GM12891 (cell line): ENCODE data around the gene LAMA5.

Experiments used
- DNase-seq: peaks from one replicate; pipeline ENCODE4 v3.0.0; 2011; ENCODE audit warnings: low spot score; ENCODE audit not compliant: insufficient read length
- FAIRE-seq: peaks from 2 replicates; lab custom pipeline; 2011; peaks lifted over from hg19 to GRCh38; lab: Jason Lieb, UNC
- PAX5 ChIP-seq: IDR thresholded peaks from 2 replicates; pipeline ENCODE4 v1.6.1; 2011; ENCODE audit warnings: low read length, moderate library complexity, mild to moderate bottlenecking; ENCODE audit not compliant: insufficient read depth, severe bottlenecking
- POLR2A ChIP-seq: IDR thresholded peaks from 2 replicates; pipeline ENCODE4 v1.6.1; 2011; ENCODE audit warnings: low read depth, low read length, control low read depth
- POLR2AphosphoS5 ChIP-seq: IDR thresholded peaks from 2 replicates; pipeline ENCODE4 v1.6.1; 2011; ENCODE audit warnings: low read depth, low read length, control low read depth
- POU2F2 ChIP-seq: IDR thresholded peaks from 2 replicates; pipeline ENCODE4 v1.6.1; 2011; ENCODE audit warnings: low read depth, mild to moderate bottlenecking, control low read depth, low read length, moderate library complexity
- SPI1 ChIP-seq: IDR thresholded peaks from 2 replicates; pipeline ENCODE4 v1.6.1; 2011; ENCODE audit warnings: low read depth, low read length, control low read depth
- TAF1 ChIP-seq: IDR thresholded peaks from 2 replicates; pipeline ENCODE4 v1.6.1; 2011; ENCODE audit warnings: low read depth, low read length, control low read depth

The LAMA5 gene

GRCh38 chr20:62354811-62355341, 12.2 kb downstream of the LAMA5 start:
- TF ChIP-seq POU2F2 = no peak
- no peak for TF ChIP-seq PAX5
- TF ChIP-seq POLR2AphosphoS5 = no peak
- TF ChIP-seq SPI1 = no peak
- TF ChIP-seq TAF1 = no peak
- no peak for TF ChIP-seq POLR2A
- no peak for FAIRE-seq
- DNase-seq = no peak

- TF ChIP-seq POLR2A (no peak), SPI1 (no peak), PAX5 (no peak), POLR2AphosphoS5 (no peak), POU2F2 (no peak), TAF1 (no peak)
- no peak for FAIRE-seq
These were observed 12.9 kb downstream of the LAMA5 start for GRCh38 chr20:62354031-62354808.

DNA sequence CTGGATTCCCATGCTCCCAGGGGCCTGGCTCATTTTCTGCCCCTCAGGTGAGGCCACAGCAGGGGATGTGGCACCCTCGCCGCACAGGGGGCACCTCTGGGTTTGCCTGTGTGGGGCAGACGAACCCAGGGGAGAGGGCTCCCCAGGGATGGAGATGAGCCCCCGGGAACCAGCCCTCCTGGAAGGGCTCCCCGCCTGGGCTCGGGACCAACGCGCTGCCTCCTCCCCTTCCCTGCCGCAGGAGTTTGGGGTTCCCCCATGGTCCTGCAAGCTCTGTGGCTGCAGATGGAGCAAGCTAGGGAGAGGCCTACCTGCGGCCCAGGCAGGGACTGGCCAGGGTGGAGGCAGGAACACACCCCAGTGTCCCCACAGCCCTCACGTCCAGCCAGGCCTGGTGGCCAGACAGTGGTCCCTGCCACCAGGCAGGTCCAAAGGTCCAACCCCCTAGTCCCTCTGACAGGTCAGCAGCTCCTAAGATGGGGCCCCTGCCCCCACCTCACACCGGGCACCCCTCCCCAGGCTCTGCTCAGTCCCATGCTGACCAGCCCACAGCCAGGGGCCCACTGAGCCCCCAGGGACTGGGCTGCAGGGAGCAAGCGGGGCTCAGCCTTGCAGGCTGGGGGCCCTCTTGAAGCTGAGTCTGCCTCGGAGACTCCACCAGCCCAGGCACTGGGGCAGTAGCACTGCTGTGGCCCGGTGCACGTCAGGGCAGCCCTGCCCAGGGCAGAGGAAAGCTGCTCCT, 13.7 kb downstream of the LAMA5 start:
- TF ChIP-seq SPI1 (no peak), POLR2AphosphoS5 (no peak), TAF1 (no peak), POLR2A (no peak), POU2F2 (no peak), PAX5 (no peak)
- DNase-seq = no peak
- FAIRE-seq = no peak

More at GRCh38 chr20:62354031-62354808, 12.9 kb downstream of the LAMA5 start:
- DNase-seq = no peak

GRCh38 chr20:62352402-62353288, 14.5 kb downstream of the LAMA5 start:
- FAIRE-seq = no peak
- DNase-seq = no peak
- TF ChIP-seq POLR2A = no peak
- TF ChIP-seq TAF1 = no peak
- no peak for TF ChIP-seq POU2F2
- TF ChIP-seq SPI1 = no peak
- no peak for TF ChIP-seq POLR2AphosphoS5

DNA sequence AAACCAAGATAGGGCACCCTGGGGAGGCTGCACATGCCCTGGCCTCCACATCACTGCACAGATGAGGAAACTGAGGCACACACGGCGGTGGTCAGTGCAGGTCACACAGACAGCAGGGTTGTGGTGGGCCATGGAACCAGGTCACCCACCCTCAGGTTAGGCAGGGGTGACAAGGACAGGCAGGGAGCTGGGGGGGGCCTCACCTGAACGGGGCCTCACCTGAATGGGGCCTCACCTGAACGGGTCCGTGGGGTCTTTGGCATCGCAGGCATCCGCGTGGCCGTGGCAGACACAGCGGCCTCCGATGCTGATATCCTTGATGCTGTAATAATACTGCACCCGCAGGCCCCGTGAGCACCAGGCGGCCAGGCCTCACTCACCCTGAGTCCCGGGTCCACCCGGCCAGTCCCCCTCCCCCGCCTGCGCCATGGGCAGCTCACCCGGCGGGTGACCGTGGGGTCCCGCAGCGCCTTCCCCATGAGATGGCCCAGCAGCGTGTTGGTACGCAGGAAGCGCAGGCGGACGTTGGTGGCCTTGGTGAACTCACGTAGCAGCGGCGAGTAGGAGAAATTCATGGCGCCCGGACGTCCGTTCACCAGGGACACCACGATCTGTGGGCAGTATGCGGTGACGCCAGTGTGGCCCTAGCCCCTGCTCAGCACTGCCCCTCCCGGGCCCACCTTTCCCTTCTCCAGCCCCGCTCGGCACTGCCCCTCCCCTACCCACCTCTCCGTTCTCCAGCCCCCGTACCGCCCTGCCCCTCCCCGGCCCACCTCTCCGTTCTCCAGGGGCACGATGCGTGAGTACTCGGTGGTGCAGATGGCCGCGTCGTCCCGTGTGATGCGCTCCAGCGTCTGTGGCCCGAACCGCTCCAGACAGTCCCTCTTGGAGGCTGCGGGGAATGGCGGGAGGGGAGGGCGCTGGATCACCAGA, 15.4 kb downstream of the LAMA5 start:
- DNase-seq (no peak), FAIRE-seq (no peak)
- no peak for TF ChIP-seq POU2F2
- no peak for TF ChIP-seq POLR2AphosphoS5
- no peak for TF ChIP-seq POLR2A
- TF ChIP-seq SPI1 = no peak
- no peak for TF ChIP-seq PAX5
- no peak for TF ChIP-seq TAF1

DNA sequence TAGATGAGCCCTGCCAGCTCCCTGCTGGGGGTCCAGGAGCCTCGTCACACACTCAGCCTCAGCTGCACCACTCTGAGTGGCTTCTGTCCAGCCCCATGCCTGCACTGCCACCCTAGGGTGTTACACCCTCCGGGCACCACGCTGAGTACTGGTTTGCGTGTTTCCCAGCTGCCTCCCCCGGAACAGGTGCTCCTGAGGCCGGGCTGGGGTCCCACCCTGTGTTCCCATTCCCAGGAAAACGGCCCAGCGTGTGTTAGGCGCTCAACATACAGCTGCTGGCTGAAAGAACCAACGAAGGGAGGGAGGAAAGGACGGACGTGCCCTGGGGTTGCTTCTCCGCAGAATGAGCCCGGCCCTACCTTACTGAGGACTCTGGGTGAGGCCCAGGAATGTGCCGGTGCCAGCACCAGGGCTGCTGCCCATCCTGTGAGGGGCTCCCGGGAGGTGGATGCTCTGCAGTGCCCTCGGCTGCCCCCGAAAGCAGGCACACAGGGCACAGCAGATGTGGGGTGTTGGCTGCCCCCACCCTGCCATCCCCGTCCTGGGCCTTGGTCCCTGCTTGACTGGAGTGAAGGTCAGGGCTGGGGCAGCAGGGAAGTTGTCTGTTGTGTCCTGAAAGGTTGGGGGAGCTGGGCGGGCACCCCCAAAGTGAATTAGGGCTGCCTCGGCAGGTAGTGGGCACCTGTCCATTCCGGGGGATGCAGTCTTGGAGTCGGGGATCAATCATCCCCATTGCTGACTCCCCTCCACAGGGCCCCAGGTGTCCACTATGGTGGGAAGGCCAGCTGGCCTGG, 16.3 kb downstream of the LAMA5 start:
- no peak for FAIRE-seq
- TF ChIP-seq PAX5 = no peak
- DNase-seq = no peak

DNA sequence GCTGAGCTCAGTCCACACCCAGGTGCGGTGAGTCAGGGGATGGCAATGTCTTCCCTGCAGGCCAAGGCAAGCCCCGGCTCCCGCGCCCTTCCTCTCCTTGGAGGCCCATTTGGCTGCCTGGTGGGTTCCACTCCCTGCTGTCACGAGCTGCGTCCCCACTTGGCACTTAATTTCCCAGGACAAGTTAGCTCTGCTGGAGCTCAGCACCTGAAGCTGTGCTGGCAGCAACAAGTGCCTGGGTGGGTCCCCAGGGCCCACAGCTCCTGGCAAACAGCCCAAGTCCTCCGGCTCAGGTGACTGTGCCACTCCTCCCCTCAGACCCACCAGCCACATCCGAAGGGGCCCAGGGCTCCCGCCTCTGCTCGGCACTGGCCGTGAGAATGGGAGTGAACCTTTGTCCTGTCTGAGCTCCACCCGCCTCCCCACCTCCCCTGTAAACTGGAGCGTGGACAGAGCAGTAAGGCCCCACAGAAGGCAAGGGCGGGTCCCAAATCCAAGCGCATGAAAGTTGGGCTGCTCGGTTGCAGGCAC, 16.9 kb downstream of the LAMA5 start:
- FAIRE-seq (no peak), DNase-seq (no peak)
- TF ChIP-seq PAX5 = no peak
- no peak for TF ChIP-seq POU2F2
- TF ChIP-seq TAF1 = no peak
- TF ChIP-seq POLR2AphosphoS5 = no peak
- no peak for TF ChIP-seq SPI1
- no peak for TF ChIP-seq POLR2A

DNA sequence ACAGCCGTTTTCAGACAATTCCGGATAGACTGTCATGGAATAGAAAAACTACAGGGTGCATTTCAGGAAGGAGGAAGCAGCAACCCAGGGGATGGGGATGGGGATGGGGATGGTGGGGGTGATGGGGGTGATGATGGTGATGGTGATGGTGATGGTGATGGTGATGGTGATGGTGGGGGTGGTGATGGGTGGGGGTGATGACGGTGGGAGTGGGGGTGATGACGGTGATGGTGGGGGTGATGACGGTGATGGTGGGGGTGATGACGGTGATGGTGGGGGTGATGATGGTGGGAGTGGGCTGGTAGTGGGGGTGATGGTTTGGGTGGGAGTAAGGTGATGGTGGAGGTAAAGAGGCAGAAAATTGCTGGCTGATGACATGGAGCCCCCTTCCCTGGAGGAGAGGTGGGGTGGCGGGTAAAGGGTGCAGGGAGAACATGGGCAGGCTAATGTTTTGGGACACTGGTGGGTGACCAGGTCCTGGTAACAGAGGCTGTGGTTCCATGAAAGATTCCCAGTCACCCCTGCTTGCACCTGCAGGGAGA, 17.5 kb downstream of the LAMA5 start:
- no peak for TF ChIP-seq POLR2AphosphoS5
- no peak for TF ChIP-seq TAF1
- no peak for TF ChIP-seq SPI1
- no peak for TF ChIP-seq POU2F2
- no peak for TF ChIP-seq PAX5
- TF ChIP-seq POLR2A = no peak
- DNase-seq (no peak), FAIRE-seq (no peak)
